ENCODE data around the gene SPATS2.

SPATS2 gene

DNA sequence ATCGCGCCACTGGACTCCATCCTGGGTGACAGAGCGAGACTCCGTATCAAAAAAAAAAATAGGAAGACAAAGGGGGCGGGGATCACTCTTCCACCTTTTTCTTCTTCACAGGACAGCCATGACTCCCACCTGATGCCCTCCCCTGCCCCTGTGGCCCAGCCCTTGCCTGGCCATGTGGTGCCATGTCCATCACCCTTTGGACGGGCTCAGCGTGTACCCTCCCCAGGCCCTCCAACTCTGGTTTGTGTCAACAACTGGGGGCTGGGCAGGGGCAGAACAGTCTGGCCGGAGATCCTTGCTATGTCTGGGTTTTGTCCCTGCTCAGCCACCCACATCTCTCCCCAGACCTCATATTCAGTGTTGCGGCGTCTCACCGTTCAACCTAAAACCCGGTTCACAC lies 38.4 kb upstream of the SPATS2 start:
- TF ChIP-seq TEAD4 (IDR thresholded peaks at IDR 0.05) = no peak
- TF ChIP-seq, protein P1, sequence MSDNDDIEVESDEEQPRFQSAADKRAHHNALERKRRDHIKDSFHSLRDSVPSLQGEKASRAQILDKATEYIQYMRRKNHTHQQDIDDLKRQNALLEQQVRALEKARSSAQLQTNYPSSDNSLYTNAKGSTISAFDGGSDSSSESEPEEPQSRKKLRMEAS (IDR thresholded peaks at IDR 0.05) = no peak
- TF ChIP-seq EP300 (IDR thresholded peaks at IDR 0.05; ENCODE audit: borderline replicate concordance) = no peak

DNA sequence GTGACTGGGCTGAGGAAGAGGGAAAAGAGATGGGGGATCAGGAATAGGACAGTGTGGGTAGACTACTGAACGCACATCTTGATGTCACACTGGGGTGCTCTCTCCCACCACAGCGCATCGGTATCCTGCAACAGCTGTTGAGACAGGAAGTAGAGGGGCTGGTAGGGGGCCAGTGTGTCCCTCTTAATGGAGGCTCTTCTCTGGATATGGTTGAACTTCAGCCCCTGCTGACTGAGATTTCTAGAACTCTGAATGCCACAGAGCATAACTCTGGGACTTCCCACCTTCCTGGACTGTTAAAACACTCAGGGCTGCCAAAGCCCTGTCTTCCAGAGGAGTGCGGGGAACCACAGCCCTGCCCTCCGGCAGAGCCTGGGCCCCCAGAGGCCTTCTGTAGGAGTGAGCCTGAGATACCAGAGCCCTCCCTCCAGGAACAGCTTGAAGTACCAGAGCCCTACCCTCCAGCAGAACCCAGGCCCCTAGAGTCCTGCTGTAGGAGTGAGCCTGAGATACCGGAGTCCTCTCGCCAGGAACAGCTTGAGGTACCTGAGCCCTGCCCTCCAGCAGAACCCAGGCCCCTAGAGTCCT lies 37.1 kb upstream of the SPATS2 start:
- TF ChIP-seq, protein P2, sequence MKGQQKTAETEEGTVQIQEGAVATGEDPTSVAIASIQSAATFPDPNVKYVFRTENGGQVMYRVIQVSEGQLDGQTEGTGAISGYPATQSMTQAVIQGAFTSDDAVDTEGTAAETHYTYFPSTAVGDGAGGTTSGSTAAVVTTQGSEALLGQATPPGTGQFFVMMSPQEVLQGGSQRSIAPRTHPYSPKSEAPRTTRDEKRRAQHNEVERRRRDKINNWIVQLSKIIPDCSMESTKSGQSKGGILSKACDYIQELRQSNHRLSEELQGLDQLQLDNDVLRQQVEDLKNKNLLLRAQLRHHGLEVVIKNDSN (IDR thresholded peaks at IDR 0.05) = no peak
- no peak for TF ChIP-seq FOXM1 (IDR thresholded peaks at IDR 0.05; ENCODE audit: borderline replicate concordance, low read depth)
- TF ChIP-seq EGR1 (IDR thresholded peaks at IDR 0.05) = no peak
- no peak for TF ChIP-seq TCF12 (IDR thresholded peaks at IDR 0.05; ENCODE audit: low read depth)
- TF ChIP-seq, protein P1 (IDR thresholded peaks at IDR 0.05) = no peak
- TF ChIP-seq TAF1 (IDR thresholded peaks at IDR 0.05; ENCODE audit: low read depth) = no peak
- no peak for TF ChIP-seq ZBTB7A (IDR thresholded peaks at IDR 0.05; ENCODE audit: low read depth)
- no peak for TF ChIP-seq RAD21 (IDR thresholded peaks at IDR 0.05; ENCODE audit: low read depth)
- no peak for TF ChIP-seq CREB1 (IDR thresholded peaks at IDR 0.05; ENCODE audit: low read depth)
- no peak for TF ChIP-seq TEAD4 (IDR thresholded peaks at IDR 0.05)
- TF ChIP-seq YY1 (IDR thresholded peaks at IDR 0.05; ENCODE audit: low read depth) = no peak
- TF ChIP-seq NFIC (IDR thresholded peaks at IDR 0.05) = no peak
- no peak for TF ChIP-seq EP300 (IDR thresholded peaks at IDR 0.05; ENCODE audit: borderline replicate concordance)
- TF ChIP-seq CEBPB (IDR thresholded peaks at IDR 0.05) = no peak

DNA sequence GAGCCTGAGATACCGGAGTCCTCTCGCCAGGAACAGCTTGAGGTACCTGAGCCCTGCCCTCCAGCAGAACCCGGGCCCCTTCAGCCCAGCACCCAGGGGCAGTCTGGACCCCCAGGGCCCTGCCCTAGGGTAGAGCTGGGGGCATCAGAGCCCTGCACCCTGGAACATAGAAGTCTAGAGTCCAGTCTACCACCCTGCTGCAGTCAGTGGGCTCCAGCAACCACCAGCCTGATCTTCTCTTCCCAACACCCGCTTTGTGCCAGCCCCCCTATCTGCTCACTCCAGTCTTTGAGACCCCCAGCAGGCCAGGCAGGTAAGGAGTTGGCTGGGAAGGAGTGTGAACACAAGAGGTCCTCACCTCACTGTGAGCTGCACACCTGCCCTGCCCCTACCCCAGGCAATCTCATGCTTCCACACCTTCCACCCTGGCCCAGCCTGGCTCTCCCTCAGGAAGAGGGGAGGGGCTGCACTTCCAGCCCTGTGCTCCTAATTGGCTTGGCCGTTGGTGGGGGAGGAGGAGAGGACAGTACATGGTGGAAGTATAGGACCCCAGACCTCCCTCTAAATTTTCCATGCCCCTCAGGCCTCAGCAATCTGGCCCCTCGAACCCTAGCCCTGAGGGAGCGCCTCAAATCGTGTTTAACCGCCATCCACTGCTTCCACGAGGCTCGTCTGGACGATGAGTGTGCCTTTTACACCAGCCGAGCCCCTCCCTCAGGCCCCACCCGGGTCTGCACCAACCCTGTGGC lies 36.5 kb upstream of the SPATS2 start:
- TF ChIP-seq YY1 (IDR thresholded peaks at IDR 0.05; ENCODE audit: low read depth) = no peak
- TF ChIP-seq NFIC (IDR thresholded peaks at IDR 0.05) = no peak
- TF ChIP-seq RAD21 (IDR thresholded peaks at IDR 0.05; ENCODE audit: low read depth) = no peak
- no peak for TF ChIP-seq TAF1 (IDR thresholded peaks at IDR 0.05; ENCODE audit: low read depth)
- no peak for TF ChIP-seq EP300 (IDR thresholded peaks at IDR 0.05; ENCODE audit: borderline replicate concordance)
- TF ChIP-seq, protein P3, sequence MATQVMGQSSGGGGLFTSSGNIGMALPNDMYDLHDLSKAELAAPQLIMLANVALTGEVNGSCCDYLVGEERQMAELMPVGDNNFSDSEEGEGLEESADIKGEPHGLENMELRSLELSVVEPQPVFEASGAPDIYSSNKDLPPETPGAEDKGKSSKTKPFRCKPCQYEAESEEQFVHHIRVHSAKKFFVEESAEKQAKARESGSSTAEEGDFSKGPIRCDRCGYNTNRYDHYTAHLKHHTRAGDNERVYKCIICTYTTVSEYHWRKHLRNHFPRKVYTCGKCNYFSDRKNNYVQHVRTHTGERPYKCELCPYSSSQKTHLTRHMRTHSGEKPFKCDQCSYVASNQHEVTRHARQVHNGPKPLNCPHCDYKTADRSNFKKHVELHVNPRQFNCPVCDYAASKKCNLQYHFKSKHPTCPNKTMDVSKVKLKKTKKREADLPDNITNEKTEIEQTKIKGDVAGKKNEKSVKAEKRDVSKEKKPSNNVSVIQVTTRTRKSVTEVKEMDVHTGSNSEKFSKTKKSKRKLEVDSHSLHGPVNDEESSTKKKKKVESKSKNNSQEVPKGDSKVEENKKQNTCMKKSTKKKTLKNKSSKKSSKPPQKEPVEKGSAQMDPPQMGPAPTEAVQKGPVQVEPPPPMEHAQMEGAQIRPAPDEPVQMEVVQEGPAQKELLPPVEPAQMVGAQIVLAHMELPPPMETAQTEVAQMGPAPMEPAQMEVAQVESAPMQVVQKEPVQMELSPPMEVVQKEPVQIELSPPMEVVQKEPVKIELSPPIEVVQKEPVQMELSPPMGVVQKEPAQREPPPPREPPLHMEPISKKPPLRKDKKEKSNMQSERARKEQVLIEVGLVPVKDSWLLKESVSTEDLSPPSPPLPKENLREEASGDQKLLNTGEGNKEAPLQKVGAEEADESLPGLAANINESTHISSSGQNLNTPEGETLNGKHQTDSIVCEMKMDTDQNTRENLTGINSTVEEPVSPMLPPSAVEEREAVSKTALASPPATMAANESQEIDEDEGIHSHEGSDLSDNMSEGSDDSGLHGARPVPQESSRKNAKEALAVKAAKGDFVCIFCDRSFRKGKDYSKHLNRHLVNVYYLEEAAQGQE (IDR thresholded peaks at IDR 0.05; ENCODE audit: low read depth) = no peak
- no peak for TF ChIP-seq FOXM1 (IDR thresholded peaks at IDR 0.05; ENCODE audit: borderline replicate concordance, low read depth)
- TF ChIP-seq CEBPB (IDR thresholded peaks at IDR 0.05) = no peak
- TF ChIP-seq, protein P1 (IDR thresholded peaks at IDR 0.05) = no peak
- no peak for TF ChIP-seq ZBTB7A (IDR thresholded peaks at IDR 0.05; ENCODE audit: low read depth)
- TF ChIP-seq EGR1 (IDR thresholded peaks at IDR 0.05) = no peak
- TF ChIP-seq CREB1 (IDR thresholded peaks at IDR 0.05; ENCODE audit: low read depth) = no peak
- TF ChIP-seq, protein P2 (IDR thresholded peaks at IDR 0.05) = no peak
- no peak for TF ChIP-seq TEAD4 (IDR thresholded peaks at IDR 0.05)
- no peak for TF ChIP-seq TCF12 (IDR thresholded peaks at IDR 0.05; ENCODE audit: low read depth)

DNA sequence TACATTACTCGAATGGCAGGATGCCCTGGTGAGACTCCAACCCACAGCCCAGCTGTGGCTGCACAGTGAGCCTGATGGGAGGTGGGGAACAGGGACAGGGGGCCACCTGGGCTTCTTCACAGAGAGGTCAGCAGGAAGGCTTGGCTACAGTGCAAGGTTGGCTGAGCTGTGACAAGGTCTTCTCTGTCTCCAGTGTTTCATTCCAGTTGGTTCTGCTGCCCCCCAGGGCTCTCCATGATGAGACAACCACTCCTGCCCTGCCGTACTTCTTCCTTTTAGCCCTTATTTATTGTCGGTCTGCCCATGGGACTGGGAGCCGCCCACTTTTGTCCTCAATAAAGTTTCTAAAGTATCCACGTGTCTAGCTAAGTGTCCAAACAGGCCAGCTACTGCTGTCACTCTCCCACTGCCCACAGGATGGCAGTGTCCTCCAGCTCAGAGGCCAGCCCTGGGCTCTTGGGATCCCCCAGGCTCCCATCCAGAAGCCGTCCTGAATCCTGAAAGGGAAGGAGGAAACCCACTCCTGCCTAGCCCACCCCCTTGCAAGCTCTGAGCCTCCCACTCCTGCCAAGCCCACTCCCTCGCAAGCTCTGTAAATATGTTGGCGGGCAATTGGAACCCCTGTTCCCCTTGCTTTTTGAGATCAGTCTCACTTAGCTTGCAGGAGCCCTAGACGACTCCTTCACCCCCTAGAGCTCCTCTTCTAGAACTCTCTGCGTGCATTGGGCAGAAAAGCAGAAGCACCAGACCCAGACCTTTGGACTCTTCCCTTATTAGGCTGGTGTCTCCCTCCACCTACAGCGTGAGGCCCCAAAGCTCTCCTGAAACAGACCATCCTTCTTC lies 35.7 kb upstream of the SPATS2 start:
- TF ChIP-seq EGR1 (IDR thresholded peaks at IDR 0.05) (no peak), FOXM1 (IDR thresholded peaks at IDR 0.05; ENCODE audit: borderline replicate concordance, low read depth) (no peak), CEBPB (IDR thresholded peaks at IDR 0.05) (no peak), YY1 (IDR thresholded peaks at IDR 0.05; ENCODE audit: low read depth) (no peak), RAD21 (IDR thresholded peaks at IDR 0.05; ENCODE audit: low read depth) (peak; percentile 81)
- TF ChIP-seq, protein P1 (IDR thresholded peaks at IDR 0.05) = peak; percentile 70

DNA sequence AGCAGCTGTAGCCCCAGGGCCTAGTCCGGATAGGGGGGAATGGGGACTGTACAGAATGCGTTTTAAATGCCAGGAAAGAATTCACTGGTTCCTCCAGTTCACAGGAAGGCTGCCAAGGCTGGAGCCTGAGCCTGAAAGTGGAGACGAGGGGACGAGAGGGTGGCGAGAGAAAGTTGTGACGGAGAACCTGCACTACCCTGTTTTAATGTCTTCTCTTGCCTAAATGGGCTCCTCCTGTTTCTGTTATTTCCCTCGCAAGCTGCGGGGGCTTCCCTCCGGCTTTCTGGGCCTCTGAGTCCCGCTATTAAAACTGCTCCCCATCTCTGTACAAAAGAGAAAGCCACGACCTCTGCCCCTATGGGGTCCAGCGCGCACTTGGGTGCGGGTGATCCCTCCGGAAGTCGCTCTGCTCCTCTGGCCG lies 34.8 kb upstream of the SPATS2 start:
- TF ChIP-seq, protein P3 (IDR thresholded peaks at IDR 0.05; ENCODE audit: low read depth) = no peak
- TF ChIP-seq TEAD4 (IDR thresholded peaks at IDR 0.05) (no peak), YY1 (IDR thresholded peaks at IDR 0.05; ENCODE audit: low read depth) (no peak), CREB1 (IDR thresholded peaks at IDR 0.05; ENCODE audit: low read depth) (no peak), RAD21 (IDR thresholded peaks at IDR 0.05; ENCODE audit: low read depth) (no peak), ZBTB7A (IDR thresholded peaks at IDR 0.05; ENCODE audit: low read depth) (no peak), NFIC (IDR thresholded peaks at IDR 0.05) (no peak)
- TF ChIP-seq, protein P2 (IDR thresholded peaks at IDR 0.05) = no peak

Data from Ishikawa (cell line).